ES-I3 (cell line): ENCODE measurements around the gene KRTAP9-2.
"Not testable (repeated sequence)": the region's sequence is repeated elsewhere in the genome, so short reads cannot be mapped to it uniquely, and the experiment has no call there.

Experiments
- H3K36me3 ChIP-seq: 2 replicates; pipeline ENCODE4 v1.6.1; 2013; ENCODE audit warnings: mild to moderate bottlenecking, low read length, control low read depth, moderate library complexity; ENCODE audit not compliant: insufficient read depth
- H3K4me1 ChIP-seq: 2 replicates; pipeline ENCODE4 v1.6.1; 2013; ENCODE audit warnings: mild to moderate bottlenecking, control low read depth, low read length; ENCODE audit not compliant: insufficient read depth
- H3K9ac ChIP-seq: 2 replicates; pipeline ENCODE4 v1.6.1; 2013; ENCODE audit warnings: low read depth, mild to moderate bottlenecking, low read length, moderate library complexity
- H3K9me3 ChIP-seq: 2 replicates; pipeline ENCODE4 v1.6.1; 2013; ENCODE audit warnings: mild to moderate bottlenecking, low read length, moderate library complexity; ENCODE audit not compliant: control insufficient read depth, insufficient read depth

KRTAP9-2 gene

DNA sequence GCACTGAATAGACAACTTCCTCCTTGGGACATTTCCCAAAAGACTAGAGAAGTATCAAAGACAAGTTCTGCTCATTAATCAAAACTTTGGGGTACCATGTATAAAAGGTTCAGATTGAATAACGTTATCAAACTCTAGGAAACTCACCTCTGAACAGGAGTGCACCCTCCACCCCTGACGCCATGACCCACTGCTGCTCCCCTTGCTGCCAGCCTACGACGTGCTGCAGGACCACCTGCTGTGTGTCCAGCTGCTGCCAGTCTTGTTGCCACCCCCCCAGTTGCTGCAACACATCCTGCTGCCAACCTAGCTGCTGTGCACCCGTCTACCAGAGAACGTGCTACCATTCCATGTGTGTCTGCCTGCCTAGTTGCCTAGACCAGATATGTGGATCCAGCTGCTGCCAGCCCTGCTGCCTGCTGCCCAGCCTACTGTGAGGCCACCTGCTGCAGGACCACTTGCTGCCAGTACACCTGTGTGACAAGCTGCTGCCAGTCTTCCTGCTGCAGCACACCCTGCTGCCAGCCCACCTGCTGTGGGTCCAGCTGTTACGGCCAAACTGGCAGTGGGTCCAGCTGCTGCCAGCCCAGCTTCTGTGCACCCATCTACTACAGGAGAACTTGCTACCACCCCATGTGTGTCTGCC lies 13.8 kb upstream of the KRTAP9-2 start:
- Histone ChIP-seq H3K9ac (no peak overlapping the region), H3K4me1 (no peaks in the 10 kb centered on the region), H3K9me3 (no peaks in the 10 kb centered on the region), H3K36me3 (no peaks in the 10 kb centered on the region)

DNA sequence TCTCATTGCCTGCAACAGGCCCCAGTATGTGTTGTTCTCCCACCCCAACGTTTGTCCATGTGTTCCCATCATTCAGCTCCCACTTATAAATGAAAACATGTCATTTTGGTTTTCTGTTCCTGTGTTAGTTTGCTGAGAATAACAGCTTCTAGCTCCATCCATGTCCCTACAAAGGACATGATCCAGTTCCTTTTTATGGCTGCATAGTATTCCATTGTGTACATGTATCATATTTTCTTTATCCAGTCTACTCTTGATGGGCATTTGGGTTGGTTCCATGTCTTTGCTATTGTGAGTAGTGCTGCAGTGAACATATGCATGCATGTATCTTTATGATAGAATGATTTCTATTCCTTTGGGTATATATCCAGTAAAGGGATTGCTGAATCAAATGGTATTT lies 10.8 kb upstream of the KRTAP9-2 start:
- no peaks in the 10 kb centered on the region for H3K9me3 ChIP-seq
- no peak overlapping the region for H3K9ac ChIP-seq
- H3K36me3 ChIP-seq = no peaks in the 10 kb centered on the region
- no peaks in the 10 kb centered on the region for H3K4me1 ChIP-seq

DNA sequence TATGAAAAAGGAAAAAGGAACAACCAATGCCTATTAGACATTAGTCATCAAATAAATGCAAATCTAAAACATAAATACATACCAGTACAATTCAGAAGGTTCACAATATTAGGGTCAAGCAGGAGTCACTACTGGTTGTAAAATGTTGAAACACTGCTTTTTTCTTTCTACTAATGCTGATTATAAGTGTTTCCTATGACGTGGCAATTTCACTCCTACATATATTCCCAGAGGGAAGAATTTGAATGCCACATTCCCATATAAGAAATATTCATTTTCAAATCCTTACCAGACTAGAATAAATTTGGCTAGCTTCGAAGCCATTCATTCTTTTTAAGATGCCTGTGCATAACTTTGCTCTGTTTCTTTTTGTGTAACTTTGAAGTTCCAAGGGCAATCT lies 2.6 kb upstream of the KRTAP9-2 start:
- H3K9me3 ChIP-seq = no peaks in the 10 kb centered on the region
- no peaks in the 10 kb centered on the region for H3K4me1 ChIP-seq
- H3K9ac ChIP-seq = no peak overlapping the region
- no peaks in the 10 kb centered on the region for H3K36me3 ChIP-seq

DNA sequence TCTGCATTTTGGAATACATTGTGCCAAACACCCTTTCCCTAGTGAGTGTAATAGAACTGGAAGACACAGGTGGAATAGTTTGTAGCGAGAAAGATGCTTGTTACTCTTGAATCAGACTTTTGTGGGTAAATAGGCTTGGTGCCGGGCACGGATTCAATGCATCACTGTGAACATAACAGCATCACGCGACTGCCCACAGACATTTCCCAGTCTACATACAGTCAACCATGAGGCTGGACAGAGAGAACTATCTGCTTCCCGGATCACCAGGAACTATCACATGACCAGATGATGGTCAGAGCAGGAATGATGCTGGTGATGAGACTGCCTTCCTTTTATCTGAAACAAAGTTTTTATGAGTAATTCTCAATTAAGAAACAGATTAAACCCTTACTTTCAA lies 397 bp upstream of the KRTAP9-2 start:
- H3K4me1 ChIP-seq = no peaks in the 10 kb centered on the region
- no peak overlapping the region for H3K9ac ChIP-seq
- no peaks in the 10 kb centered on the region for H3K9me3 ChIP-seq
- H3K36me3 ChIP-seq = no peaks in the 10 kb centered on the region

DNA sequence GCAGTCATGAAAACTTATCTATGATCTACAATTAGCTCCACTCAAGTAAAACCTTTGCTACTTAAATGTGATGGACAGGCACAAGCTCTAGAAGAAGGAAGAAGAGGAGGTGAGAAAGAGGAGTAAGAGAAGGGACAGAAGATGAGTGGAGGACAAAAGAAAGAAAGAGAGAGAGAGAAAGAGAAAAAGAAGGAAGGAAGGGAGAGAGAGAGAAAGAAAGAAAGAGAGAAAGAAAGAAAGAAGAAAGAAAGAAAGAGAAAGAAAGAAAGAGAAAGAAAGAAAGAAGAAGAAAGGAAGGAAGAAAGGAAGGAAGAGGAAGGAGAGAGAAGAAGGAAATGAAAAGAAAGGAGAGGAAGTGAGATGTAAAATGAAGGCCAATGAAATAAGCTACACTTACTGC lies 3.6 kb downstream of the KRTAP9-2 start:
- Histone ChIP-seq H3K9ac (no peak overlapping the region), H3K4me1 (no peaks in the 10 kb centered on the region), H3K9me3 (no peaks in the 10 kb centered on the region), H3K36me3 (no peaks in the 10 kb centered on the region)

DNA sequence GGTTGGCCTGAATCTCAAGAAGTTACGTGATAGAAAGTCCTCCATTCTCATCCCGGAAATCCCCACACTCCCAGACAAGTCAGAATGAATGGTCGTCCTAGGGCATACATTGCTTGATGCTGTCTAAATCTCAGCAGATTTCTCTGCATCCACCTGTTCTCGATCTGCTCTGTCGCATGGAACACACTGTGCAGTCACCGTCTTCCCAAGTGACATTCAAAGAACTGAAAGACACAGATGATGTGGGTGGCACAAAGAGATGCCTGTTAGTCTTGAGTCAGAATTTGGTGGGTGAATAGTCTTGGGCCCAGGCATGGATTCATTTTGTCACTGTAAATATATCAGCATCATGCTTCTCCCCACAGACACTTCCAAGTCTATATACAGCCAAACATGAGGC lies 5.3 kb downstream of the KRTAP9-2 start:
- Histone ChIP-seq H3K9ac (no peak overlapping the region), H3K4me1 (no peaks in the 10 kb centered on the region), H3K36me3 (no peaks in the 10 kb centered on the region), H3K9me3 (no peaks in the 10 kb centered on the region)

DNA sequence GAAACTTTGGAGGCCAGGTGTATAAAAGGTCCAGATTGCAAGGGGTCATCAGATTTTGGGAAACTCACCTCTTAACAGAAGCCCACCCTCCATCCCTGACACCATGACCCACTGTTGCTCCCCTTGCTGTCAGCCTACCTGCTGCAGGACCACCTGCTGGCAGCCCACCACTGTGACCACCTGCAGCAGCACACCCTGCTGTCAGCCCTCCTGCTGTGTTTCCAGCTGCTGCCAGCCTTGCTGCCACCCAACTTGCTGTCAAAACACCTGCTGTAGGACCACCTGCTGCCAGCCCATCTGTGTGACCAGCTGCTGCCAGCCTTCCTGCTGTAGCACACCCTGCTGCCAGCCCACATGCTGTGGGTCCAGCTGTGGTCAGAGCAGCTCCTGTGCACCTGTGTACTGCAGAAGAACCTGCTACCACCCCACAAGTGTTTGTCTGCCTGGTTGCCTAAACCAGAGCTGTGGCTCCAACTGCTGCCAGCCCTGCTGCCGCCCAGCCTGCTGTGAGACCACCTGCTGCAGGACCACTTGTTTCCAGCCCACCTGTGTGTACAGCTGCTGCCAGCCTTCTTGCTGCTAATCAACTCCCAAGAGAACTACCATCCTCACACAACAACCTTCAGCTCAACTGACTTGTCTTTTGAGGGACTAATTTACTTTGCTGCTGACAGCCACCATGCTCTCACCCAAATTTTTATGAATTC lies 6.1 kb downstream of the KRTAP9-2 start, which contains the start of gene KRTAP9-3:
KRTAP9-3 (plus strand) TSS at position 51 of the 707 bp plus-strand sequence; CDS start at position 104, 53 bp downstream.
- H3K9me3 ChIP-seq, H3K4me1 ChIP-seq, H3K36me3 ChIP-seq, H3K9ac ChIP-seq: not testable (repeated sequence)

DNA sequence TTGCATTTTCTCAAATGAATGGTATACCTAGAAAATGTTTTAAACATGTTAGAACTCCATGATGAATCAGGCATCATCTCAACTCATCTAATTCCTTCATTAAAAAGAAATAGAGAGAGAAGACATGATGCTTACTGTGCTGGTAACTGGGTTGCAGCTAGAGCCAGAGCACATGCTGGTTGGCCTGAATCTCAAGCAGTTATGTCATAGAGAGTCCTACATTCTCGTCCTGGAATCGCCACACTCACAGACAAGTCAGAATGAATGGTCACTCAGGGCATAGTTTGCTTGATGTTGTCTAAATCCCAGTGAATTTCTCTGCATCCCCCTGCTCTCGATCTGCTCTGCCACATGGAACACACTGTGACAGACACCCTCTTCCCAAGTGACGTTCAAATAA lies 10.7 kb downstream of the KRTAP9-2 start:
- not testable (repeated sequence) for H3K36me3 ChIP-seq, H3K9ac ChIP-seq, H3K4me1 ChIP-seq, H3K9me3 ChIP-seq

DNA sequence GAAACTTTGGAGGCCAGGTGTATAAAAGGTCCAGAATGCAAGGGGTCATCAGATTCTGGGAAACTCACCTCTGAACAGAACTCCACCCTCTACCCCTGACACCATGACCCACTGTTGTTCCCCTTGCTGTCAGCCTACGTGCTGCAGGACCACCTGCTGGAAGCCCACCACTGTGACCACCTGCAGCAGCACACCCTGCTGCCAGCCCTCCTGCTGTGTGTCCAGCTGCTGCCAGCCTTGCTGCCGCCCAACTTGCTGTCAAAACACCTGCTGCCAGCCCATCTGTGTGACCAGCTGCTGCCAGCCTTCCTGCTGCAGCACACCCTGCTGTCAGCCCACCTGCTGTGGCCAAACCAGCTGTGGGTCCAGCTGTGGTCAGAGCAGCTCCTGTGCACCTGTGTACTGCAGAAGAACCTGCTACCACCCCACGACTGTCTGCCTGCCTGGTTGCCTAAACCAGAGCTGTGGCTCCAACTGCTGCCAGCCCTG lies 11.5 kb downstream of the KRTAP9-2 start, which contains the start of gene KRTAP9-8:
KRTAP9-8 (plus strand) TSS at position 51 of the 489 bp plus-strand sequence; CDS start at position 104, 53 bp downstream.
- not testable (repeated sequence) for H3K36me3 ChIP-seq, H3K9ac ChIP-seq, H3K9me3 ChIP-seq, H3K4me1 ChIP-seq

DNA sequence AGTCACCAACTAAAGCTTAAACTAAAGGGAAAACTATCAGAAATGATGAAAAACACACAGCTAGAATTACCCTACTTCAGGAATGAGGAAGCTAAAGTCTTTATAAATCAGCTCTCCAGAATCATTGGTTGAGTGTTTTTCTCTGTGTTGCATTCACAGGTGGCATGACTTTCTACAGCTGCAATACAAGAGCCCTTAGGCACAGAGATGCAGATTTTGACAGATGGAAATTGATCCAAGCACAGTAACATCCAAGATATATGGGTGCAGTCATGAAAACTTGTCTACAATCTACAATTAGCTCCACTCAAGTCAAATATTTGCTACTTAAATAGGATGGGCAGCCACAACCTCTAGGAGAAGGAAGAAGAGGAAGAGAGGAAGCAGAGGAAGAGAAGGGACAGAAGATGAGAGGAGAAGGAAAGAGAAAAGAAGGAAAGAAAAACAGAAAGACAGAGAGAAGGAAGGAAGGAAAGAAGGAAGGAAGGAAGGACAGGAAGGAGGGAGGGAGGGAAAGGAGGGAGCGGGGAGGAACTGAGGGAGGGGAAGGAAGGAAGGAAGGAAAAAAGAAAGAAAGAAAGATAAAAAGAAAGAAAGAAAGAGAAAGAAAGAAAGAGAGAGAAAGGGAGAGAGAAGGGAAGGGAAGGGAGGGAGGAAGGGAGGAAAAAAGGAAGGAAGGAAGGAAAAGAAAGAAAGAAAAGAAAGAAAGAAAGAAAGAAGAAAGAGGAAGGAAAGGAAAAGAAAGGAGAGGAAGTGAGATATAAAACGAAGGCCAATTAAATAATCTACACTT lies 20.7 kb downstream of the KRTAP9-2 start:
- not testable (repeated sequence) for H3K9me3 ChIP-seq, H3K36me3 ChIP-seq

DNA sequence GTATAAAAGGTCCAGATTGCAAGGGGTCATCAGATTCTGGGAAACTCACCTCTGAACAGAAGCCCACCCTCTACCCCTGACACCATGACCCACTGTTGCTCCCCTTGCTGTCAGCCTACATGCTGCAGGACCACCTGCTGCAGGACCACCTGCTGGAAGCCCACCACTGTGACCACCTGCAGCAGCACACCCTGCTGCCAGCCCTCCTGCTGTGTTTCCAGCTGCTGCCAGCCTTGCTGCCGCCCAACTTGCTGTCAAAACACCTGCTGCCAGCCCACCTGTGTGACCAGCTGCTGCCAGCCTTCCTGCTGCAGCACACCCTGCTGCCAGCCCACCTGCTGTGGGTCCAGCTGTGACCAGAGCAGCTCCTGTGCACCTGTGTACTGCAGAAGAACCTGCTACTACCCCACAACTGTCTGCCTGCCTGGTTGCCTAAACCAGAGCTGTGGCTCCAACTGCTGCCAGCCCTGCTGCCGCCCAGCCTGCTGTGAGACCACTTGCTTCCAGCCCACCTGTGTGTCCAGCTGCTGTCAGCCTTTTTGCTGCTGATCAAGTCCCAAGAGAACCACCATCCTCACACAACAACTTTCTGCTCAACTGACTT lies 23.3 kb downstream of the KRTAP9-2 start, which contains the start of gene KRTAP9-4:
KRTAP9-4 (plus strand) TSS at position 51 of the 604 bp plus-strand sequence; CDS start at position 85, 34 bp downstream.
- not testable (repeated sequence) for H3K9me3 ChIP-seq, H3K36me3 ChIP-seq, H3K4me1 ChIP-seq, H3K9ac ChIP-seq

More for the DNA sequence above, 20.7 kb downstream of the KRTAP9-2 start:
- not testable (repeated sequence) for H3K9ac ChIP-seq, H3K4me1 ChIP-seq

DNA sequence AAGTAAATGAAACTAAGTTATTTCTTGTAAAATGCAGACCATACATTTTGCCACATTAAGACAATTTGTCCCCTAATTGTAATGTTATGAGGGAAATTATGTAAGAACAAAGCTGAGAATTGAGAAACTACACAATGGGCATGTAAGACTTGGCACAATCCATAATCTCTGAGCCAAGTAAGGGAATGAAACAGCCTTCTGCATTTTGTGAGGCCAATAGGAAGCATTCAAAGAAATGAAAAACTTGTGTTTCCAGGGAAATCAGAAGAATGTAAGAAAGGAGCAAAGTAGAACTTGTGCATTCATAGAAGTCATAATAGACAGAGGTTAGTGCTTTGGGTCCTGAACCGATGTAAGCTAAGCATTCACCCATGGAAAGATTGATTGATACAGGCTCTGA lies 24.8 kb downstream of the KRTAP9-2 start:
- Histone ChIP-seq H3K36me3 (no peaks in the 10 kb centered on the region), H3K9ac (no peak overlapping the region), H3K4me1 (no peaks in the 10 kb centered on the region), H3K9me3 (no peaks in the 10 kb centered on the region)

DNA sequence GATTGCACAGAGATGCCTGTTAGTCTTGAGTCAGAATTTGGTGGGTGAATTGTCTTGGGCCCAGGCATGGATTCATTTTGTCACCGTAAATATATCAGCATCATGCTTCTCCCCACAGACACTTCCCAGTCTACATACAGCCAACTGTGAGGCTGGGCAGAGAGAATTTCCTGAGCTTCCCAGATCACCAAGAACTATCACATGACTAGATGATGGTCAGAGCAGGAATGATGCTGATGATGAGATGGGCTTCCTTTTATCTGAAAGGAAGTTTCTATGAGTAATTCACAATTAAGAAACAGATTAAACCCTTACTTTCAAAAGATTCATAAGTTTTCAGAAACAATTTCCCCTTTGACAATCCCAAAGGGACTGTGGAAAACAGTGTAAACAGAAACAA lies 28.4 kb downstream of the KRTAP9-2 start:
- no peaks in the 10 kb centered on the region for H3K4me1 ChIP-seq
- H3K36me3 ChIP-seq = no peaks in the 10 kb centered on the region
- no peak overlapping the region for H3K9ac ChIP-seq
- no peaks in the 10 kb centered on the region for H3K9me3 ChIP-seq
